ENCODE results near the gene COX6B2.

- TF ChIP-seq CTCF (IDR thresholded peaks at IDR 0.05 in 4 of 5, conservative IDR thresholded peaks at IDR 0.05 in 1 of 5) (no peak), POLR2A (IDR thresholded peaks at IDR 0.05) (no peak)
These were observed 15.3 kb upstream of the COX6B2 start for GRCh38 chr19:55369653-55370304.

Measured in gastrocnemius medialis (tissue), 4 donors.